HG02973 (cell line): ENCODE data around the gene ZBP1.
A peak's percentile ranks its signal among the peaks of the same experiment; 100 is the strongest.

ENCODE experiments used
- ATAC-seq: cut with Tn5 transposase; IDR thresholded peaks from one replicate; pipeline ENCODE4 v1.9.1; 2021; ENCODE audit warnings: moderate library complexity; ENCODE audit not compliant: unreplicated experiment

ZBP1 gene

GRCh38 chr20:57601737-57602136 is 18.5 kb downstream of the ZBP1 start:
- no peak for ATAC-seq

DNA sequence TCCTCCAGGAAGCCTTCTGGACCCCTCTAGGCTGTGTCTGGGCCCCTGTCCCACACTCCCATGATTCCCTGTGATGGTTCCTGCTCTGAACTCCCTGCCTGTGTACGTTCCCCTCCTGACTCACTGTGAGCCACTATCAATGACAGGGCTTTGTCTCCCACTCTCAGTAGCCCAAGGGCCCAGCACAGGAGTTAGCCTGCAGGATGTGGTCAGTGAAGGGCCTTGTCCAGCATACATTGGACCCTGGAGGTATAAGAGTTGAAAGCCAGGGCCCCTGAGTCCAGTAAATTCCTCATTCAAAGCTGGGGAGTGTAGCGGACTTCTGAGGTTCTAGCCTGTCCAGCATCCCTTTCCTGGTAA is 19.0 kb downstream of the ZBP1 start:
- ATAC-seq, result no peak

DNA sequence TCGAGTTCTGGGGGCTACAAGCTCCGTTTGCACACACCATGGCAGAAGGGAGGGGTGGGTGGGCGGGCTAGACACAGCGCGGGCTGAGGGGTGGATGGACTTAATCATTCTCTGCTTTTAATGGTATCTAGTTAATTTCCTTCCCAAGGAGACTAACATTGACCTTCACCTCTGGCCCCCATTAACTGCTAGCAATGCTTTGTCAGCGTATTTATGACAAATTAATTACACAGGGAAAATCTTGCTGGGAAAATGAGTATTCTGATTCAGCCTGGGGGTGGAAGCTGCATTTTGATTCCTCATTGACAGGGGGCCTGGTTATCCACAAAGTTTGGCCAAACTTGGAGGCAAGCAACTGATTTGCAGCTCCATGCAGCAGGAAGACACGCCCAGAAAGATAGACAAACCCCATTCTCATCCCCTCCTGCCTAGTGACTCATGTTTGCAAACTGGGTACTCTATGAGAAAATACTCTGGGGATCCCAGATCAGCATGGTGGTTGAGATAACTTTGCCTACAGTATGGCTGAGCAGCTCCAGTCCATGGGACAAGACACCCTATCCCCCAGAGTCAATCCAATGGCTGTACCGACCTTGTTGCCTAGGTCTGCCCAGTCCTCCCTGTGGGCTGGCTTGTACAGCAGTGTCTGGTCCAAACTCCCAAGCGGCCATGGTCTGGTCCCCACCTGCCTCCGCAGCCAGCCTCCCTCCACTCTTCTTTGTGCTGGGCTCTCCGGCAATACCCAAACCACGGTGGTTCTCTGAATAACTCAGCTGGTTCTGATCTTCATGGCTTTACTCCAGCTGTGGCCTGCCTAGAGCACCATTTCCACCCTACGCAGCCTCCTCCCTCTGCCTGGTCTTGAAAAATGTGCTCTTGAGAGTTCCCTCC is 19.7 kb downstream of the ZBP1 start:
- no peak for ATAC-seq

DNA sequence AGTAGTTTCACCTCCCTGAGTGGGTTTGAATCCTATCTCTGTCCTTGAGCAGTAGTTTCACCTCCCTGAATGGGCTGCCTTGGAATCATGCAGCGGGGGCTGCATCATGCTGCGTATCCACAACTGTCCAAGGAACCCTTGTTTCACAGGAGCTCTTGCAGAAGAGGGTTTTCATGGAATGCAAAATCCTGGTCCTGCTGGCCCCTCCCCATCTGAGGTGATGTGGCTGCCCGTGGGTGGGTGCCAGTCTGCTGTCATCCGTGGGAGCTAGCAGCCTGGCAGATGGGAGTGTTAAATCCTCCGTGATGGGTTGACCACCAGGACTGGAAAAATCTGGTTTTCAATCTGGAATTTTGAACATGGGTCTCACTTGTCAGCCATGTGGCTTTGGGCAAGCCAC is 21.7 kb downstream of the ZBP1 start:
- ATAC-seq, result no peak

DNA sequence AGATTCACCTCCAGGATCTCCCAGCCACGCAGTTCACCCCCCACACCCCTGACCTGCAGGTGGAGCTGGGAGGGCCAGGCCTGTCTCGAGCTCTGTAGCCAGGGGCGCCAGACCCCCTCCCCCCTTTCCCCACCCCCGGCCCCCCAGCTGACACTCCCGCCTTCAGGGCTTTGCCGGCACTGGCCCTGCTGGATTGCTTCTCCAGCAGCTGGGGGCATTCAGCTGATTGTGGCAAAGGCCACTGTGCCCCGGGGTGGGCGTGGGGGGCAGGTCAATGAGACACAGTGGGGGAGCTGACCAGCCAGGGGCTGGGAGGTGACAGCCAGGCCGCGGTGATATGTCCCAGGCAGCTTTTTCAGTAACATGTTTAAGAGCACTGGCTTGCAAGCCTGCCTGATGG is 22.2 kb downstream of the ZBP1 start:
- no peak for ATAC-seq

- peak; percentile 51 for ATAC-seq
These were observed 23.0 kb downstream of the ZBP1 start for GRCh38 chr20:57596998-57597939.

DNA sequence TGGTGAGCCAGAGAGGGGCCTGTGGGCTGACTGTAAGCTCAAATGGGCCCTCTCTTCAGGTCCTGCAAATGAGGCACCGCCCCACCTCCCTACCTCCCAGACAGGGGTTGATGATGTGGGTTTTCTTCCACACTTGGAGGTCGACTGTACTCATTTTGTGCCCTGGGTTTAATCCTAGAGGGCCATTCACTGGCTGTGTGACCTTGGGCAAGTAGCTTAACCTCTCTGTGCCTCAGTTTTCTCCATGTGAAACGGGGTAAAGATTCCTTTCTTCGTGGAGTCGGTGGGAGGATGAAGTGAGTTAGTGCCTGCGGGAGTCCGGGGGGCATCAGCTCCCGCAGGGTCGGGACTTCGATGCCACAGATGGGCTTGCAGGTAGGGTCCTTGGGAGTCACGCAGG is 23.9 kb downstream of the ZBP1 start:
- no peak for ATAC-seq

DNA sequence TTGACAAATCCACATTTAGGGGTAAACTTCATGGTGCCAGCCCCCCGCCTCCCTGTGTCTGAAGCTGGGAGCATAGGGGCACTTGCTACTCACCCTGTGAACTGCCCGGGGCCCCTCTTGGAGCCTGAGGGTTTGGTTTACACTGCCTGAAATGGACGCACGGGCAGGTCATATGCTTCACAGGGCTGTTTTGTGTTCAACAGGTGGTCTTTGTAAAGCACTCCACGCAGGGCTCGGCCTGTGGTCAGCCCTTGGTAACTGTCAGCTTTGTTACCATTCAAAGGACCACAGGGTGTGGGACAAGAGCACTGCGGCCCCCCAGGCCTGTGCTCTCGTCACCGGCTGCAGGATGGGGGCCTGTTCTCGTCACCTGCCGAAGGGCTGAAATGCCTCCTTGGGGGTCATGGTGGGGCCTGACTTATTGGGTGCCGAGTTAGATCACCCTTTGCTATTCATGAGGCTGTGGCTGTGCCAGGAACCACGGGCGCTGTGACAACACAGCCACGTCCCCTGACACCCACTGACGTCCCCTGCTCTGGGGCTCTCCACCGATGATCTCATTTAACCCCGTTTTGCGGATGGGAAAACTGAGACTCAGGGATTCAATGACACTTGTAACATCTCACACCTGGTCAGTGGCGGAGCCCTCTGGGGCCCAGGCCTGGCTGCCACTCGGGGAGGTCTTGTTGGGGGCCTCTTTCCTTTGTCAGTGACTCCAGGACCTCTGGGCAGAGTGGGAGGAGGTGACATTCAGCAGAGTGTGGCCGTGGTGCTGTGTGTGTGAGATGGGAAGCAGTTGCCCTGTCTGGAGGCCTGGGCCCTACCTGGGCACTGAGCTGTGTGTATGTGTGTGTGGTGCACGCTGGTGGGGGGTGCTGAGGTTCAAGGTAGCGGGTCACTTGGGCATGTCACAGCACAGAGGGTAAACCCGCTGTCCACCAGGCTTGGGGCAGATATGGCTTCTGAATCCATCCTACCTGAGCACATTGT is 24.9 kb downstream of the ZBP1 start:
- ATAC-seq, result no peak

GRCh38 chr20:57594092-57594951 is 25.9 kb downstream of the ZBP1 start:
- no peak for ATAC-seq

DNA sequence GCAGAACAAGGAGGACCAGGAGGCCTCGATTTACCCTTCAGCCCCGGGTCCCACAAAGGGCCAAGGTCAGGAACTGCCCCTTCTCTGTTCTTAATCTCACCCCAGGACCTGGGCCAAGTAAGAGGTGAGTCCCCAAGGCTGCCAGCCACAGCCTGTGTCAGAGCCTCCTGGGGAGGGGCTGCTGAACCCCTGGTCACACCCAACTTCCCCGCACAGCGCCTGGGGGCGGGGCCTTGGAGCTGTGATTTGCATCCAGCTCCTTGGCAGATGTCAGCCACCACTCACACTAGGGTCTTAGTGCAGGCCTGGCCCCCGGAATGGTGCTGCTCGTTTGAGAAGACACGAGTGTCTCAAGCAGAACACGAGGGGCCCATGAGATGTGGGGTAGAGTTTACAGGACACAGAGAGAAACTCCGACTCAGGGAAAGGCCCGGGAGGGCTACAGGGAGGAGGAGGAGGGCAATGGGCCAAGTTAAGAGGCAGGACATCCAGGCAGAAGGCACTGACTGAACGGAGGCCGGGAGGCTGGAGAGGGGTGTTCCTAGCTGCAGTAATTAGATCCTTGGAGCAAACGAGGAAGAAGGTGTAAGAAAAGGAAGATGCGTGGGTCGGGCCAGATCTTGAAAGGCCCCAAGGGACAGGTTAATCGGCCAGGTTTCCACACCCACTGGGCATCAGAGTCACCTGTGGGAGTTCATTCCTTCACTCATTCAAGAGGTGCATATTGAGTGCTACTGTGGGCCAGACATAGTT is 26.9 kb downstream of the ZBP1 start:
- ATAC-seq, result no peak

GRCh38 chr20:57592263-57593092 is 27.7 kb downstream of the ZBP1 start:
- ATAC-seq, result no peak

DNA sequence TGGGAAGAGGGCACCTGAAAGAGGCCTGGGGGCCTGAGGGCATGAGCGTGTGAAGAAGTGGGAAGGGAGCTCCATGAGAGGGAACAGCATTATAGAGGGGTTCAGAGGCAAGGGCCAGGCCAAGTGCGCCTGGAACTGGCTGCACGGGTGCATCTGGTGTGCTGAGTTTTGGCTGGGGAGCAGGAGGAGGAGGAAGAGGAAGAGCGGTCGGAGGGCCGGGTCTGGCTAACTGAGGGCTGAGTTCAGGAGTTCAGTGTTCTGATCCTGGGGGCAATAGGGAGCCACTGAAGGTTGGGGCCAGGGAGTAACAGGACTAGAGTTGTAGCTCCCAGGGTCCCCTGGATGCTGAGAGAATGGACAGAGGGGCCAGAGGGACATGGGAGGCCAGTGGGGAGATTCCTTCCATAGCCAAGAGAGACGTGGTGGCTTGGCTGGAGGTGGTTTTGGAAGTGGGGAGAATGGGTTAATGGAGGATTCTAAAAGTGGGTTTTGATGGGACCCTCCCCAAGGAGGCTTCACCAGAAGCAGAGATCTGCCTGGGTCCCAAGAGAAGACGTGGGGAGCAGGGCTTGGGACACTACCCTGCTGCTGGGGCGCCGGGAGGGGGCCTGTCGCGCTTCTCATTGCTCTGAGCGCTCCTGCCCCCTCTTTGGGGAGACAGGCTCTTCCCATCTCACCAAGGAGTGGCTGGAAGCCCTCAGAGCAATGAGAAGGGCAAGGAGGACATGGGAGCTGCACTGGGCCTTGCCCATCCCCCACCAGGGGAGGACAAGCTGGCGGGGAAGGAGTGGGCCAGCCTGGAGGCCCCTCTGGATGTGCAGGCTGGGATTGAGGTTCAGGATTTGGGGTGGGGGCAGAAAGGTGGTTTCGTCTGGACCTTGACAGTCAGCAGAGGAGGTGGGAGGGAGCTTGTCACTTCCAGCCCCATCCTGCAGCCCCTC is 28.7 kb downstream of the ZBP1 start:
- no peak for ATAC-seq

- ATAC-seq, result no peak
These were observed 29.5 kb downstream of the ZBP1 start for GRCh38 chr20:57590485-57591288.

- no peak for ATAC-seq
These were observed 30.3 kb downstream of the ZBP1 start for GRCh38 chr20:57589728-57590484.

DNA sequence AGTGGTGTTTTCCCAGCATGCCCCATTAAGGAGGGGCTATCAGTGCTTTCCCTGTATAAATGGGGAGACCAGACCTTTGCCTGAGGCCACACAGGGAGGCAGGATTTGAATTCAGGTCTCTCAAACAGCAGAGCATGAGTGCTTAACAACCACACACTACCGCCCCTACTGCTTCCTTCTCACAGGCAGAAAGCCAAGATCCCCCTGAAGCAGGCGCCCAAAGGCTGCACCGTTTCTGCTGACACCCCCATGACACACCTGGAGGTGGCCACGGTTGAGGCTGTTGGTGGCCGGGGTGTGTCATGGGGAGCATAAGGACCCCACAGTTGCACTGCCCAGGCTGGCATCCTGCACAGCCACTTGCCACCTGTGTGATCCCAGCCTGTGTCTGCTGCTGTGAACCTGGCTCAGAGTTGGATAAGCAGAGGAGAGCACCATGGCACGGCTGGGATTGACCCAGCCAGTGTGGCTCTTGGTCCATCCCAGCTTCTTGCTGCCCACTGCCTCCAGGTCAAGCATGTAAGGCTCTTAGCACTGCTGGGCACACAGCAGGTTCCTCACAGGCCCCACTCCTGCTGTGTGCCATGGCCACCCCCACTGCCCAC is 31.0 kb downstream of the ZBP1 start:
- ATAC-seq, result no peak
